ENCODE measurements around the gene GLOD4.
"Not testable (repeated sequence)": the region's sequence is repeated elsewhere in the genome, so short reads cannot be mapped to it uniquely, and the experiment has no call there.

GLOD4 gene

GRCh38 chr17:795276-795675, 13.2 kb upstream of the GLOD4 start:
- H3K9me3 ChIP-seq (ENCODE audit: control insufficient read depth in 5 of 5, low read length in 5 of 5), result no peaks in the 10 kb centered on the region
- peaks cover 0 to 23% (median 18%) of the 10 kb centered on the region in 5 donors for H3K36me3 ChIP-seq (ENCODE audit: control insufficient read depth in 5 of 5, insufficient read depth in 5 of 5, low read length in 5 of 5)
- peaks cover 6 to 37% (median 12%) of the 10 kb centered on the region in 5 donors for H3K4me1 ChIP-seq (ENCODE audit: control insufficient read depth in 5 of 5, insufficient read depth in 5 of 5, low read length in 5 of 5)
- H3K4me3 ChIP-seq (ENCODE audit: low read depth in 1 of 5, low read length in 5 of 5), result peak overlapping the region; percentile 33 to 61 (median 49)
- H3K27me3 ChIP-seq (ENCODE audit: control insufficient read depth in 5 of 5, insufficient read depth in 4 of 5, low read length in 5 of 5), result peaks cover 0 to 8% (median 0%) of the 10 kb centered on the region in 5 donors
- H3K27ac ChIP-seq (ENCODE audit: low read depth, low read length), result no peak overlapping the region
- peak overlapping the region in 2 of 5 donors; percentile 6 to 63 for H3K9ac ChIP-seq (ENCODE audit: low read length in 5 of 5)

GRCh38 chr17:794876-795275, 12.8 kb upstream of the GLOD4 start:
- Histone ChIP-seq H3K4me3 (ENCODE audit: low read depth in 1 of 5, low read length in 5 of 5) (peak overlapping the region; percentile 33 to 61 (median 49)), H3K4me1 (ENCODE audit: control insufficient read depth in 5 of 5, insufficient read depth in 5 of 5, low read length in 5 of 5) (peaks cover 4 to 37% (median 12%) of the 10 kb centered on the region in 5 donors), H3K9ac (ENCODE audit: low read length in 5 of 5) (peak overlapping the region in 2 of 5 donors; percentile 6 to 63), H3K27me3 (ENCODE audit: control insufficient read depth in 5 of 5, insufficient read depth in 4 of 5, low read length in 5 of 5) (peaks cover 0 to 8% (median 0%) of the 10 kb centered on the region in 5 donors), H3K9me3 (ENCODE audit: control insufficient read depth in 5 of 5, low read length in 5 of 5) (no peaks in the 10 kb centered on the region), H3K27ac (ENCODE audit: low read depth, low read length) (no peak overlapping the region), H3K36me3 (ENCODE audit: control insufficient read depth in 5 of 5, insufficient read depth in 5 of 5, low read length in 5 of 5) (peaks cover 0 to 27% (median 22%) of the 10 kb centered on the region in 5 donors)

- Histone ChIP-seq H3K27ac (ENCODE audit: low read depth, low read length) (no peak overlapping the region), H3K9me3 (ENCODE audit: control insufficient read depth in 5 of 5, low read length in 5 of 5) (no peaks in the 10 kb centered on the region), H3K36me3 (ENCODE audit: control insufficient read depth in 5 of 5, insufficient read depth in 5 of 5, low read length in 5 of 5) (peaks cover 0 to 52% (median 44%) of the 10 kb centered on the region in 5 donors), H3K4me3 (ENCODE audit: low read depth in 1 of 5, low read length in 5 of 5) (no peak overlapping the region), H3K9ac (ENCODE audit: low read length in 5 of 5) (no peak overlapping the region), H3K4me1 (ENCODE audit: control insufficient read depth in 5 of 5, insufficient read depth in 5 of 5, low read length in 5 of 5) (peaks cover 4 to 29% (median 12%) of the 10 kb centered on the region in 5 donors), H3K27me3 (ENCODE audit: control insufficient read depth in 5 of 5, insufficient read depth in 4 of 5, low read length in 5 of 5) (peaks cover 0 to 4% (median 0%) of the 10 kb centered on the region in 5 donors)
Measured at GRCh38 chr17:792277-792676, 10.2 kb upstream of the GLOD4 start.

GRCh38 chr17:791829-792228, 9.7 kb upstream of the GLOD4 start:
- peaks cover 4 to 25% (median 12%) of the 10 kb centered on the region in 5 donors for H3K4me1 ChIP-seq (ENCODE audit: control insufficient read depth in 5 of 5, insufficient read depth in 5 of 5, low read length in 5 of 5)
- H3K36me3 ChIP-seq (ENCODE audit: control insufficient read depth in 5 of 5, insufficient read depth in 5 of 5, low read length in 5 of 5), result peaks cover 0 to 55% (median 44%) of the 10 kb centered on the region in 5 donors
- no peaks in the 10 kb centered on the region for H3K27me3 ChIP-seq (ENCODE audit: control insufficient read depth in 5 of 5, insufficient read depth in 4 of 5, low read length in 5 of 5)
- no peak overlapping the region for H3K27ac ChIP-seq (ENCODE audit: low read depth, low read length)
- H3K9me3 ChIP-seq (ENCODE audit: control insufficient read depth in 5 of 5, low read length in 5 of 5), result no peaks in the 10 kb centered on the region
- H3K4me3 ChIP-seq (ENCODE audit: low read depth in 1 of 5, low read length in 5 of 5), result no peak overlapping the region
- H3K9ac ChIP-seq (ENCODE audit: low read length in 5 of 5), result no peak overlapping the region

- not testable (repeated sequence) for H3K27me3 ChIP-seq (ENCODE audit: control insufficient read depth in 5 of 5, insufficient read depth in 4 of 5, low read length in 5 of 5); H3K9ac ChIP-seq (ENCODE audit: low read length in 5 of 5); H3K27ac ChIP-seq (ENCODE audit: low read depth, low read length); H3K9me3 ChIP-seq (ENCODE audit: control insufficient read depth in 5 of 5, low read length in 5 of 5); H3K4me3 ChIP-seq (ENCODE audit: low read depth in 1 of 5, low read length in 5 of 5)
- Histone ChIP-seq H3K4me1 (ENCODE audit: control insufficient read depth in 5 of 5, insufficient read depth in 5 of 5, low read length in 5 of 5) (peaks cover 4 to 16% (median 12%) of the 10 kb centered on the region in 5 donors), H3K36me3 (ENCODE audit: control insufficient read depth in 5 of 5, insufficient read depth in 5 of 5, low read length in 5 of 5) (peaks cover 0 to 58% (median 44%) of the 10 kb centered on the region in 5 donors)
Measured at GRCh38 chr17:790874-791247, 8.8 kb upstream of the GLOD4 start.

- H3K9me3 ChIP-seq (ENCODE audit: control insufficient read depth in 5 of 5, low read length in 5 of 5); H3K4me3 ChIP-seq (ENCODE audit: low read depth in 1 of 5, low read length in 5 of 5); H3K4me1 ChIP-seq (ENCODE audit: control insufficient read depth in 5 of 5, insufficient read depth in 5 of 5, low read length in 5 of 5); H3K27ac ChIP-seq (ENCODE audit: low read depth, low read length); H3K9ac ChIP-seq (ENCODE audit: low read length in 5 of 5); H3K27me3 ChIP-seq (ENCODE audit: control insufficient read depth in 5 of 5, insufficient read depth in 4 of 5, low read length in 5 of 5): not testable (repeated sequence)
- H3K36me3 ChIP-seq (ENCODE audit: control insufficient read depth in 5 of 5, insufficient read depth in 5 of 5, low read length in 5 of 5), result peaks cover 0 to 58% (median 44%) of the 10 kb centered on the region in 5 donors
Measured at GRCh38 chr17:789931-790873, 8.1 kb upstream of the GLOD4 start.

- H3K36me3 ChIP-seq (ENCODE audit: control insufficient read depth in 5 of 5, insufficient read depth in 5 of 5, low read length in 5 of 5), result peaks cover 0 to 63% (median 50%) of the 10 kb centered on the region in 5 donors
- H3K27me3 ChIP-seq (ENCODE audit: control insufficient read depth in 5 of 5, insufficient read depth in 4 of 5, low read length in 5 of 5), result no peaks in the 10 kb centered on the region
- no peaks in the 10 kb centered on the region for H3K9me3 ChIP-seq (ENCODE audit: control insufficient read depth in 5 of 5, low read length in 5 of 5)
- no peak overlapping the region for H3K4me3 ChIP-seq (ENCODE audit: low read depth in 1 of 5, low read length in 5 of 5)
- no peak overlapping the region for H3K9ac ChIP-seq (ENCODE audit: low read length in 5 of 5)
- H3K27ac ChIP-seq (ENCODE audit: low read depth, low read length), result no peak overlapping the region
- peaks cover 0 to under 1% (median 0%) of the 10 kb centered on the region in 5 donors for H3K4me1 ChIP-seq (ENCODE audit: control insufficient read depth in 5 of 5, insufficient read depth in 5 of 5, low read length in 5 of 5)
Measured at GRCh38 chr17:789160-789840, 7.2 kb upstream of the GLOD4 start.

GRCh38 chr17:788551-788950, 6.5 kb upstream of the GLOD4 start:
- no peak overlapping the region for H3K9ac ChIP-seq (ENCODE audit: low read length in 5 of 5)
- no peak overlapping the region for H3K4me3 ChIP-seq (ENCODE audit: low read depth in 1 of 5, low read length in 5 of 5)
- H3K27ac ChIP-seq (ENCODE audit: low read depth, low read length), result no peak overlapping the region
- peaks cover 0 to 67% (median 51%) of the 10 kb centered on the region in 5 donors for H3K36me3 ChIP-seq (ENCODE audit: control insufficient read depth in 5 of 5, insufficient read depth in 5 of 5, low read length in 5 of 5)
- peaks cover 0 to 4% (median under 1%) of the 10 kb centered on the region in 5 donors for H3K4me1 ChIP-seq (ENCODE audit: control insufficient read depth in 5 of 5, insufficient read depth in 5 of 5, low read length in 5 of 5)
- H3K9me3 ChIP-seq (ENCODE audit: control insufficient read depth in 5 of 5, low read length in 5 of 5), result no peaks in the 10 kb centered on the region
- H3K27me3 ChIP-seq (ENCODE audit: control insufficient read depth in 5 of 5, insufficient read depth in 4 of 5, low read length in 5 of 5), result no peaks in the 10 kb centered on the region

GRCh38 chr17:787641-788221, 5.7 kb upstream of the GLOD4 start:
- Histone ChIP-seq H3K36me3 (ENCODE audit: control insufficient read depth in 5 of 5, insufficient read depth in 5 of 5, low read length in 5 of 5) (peaks cover 0 to 65% (median 50%) of the 10 kb centered on the region in 5 donors), H3K4me1 (ENCODE audit: control insufficient read depth in 5 of 5, insufficient read depth in 5 of 5, low read length in 5 of 5) (peaks cover 3 to 12% (median 9%) of the 10 kb centered on the region in 5 donors), H3K4me3 (ENCODE audit: low read depth in 1 of 5, low read length in 5 of 5) (no peak overlapping the region), H3K9ac (ENCODE audit: low read length in 5 of 5) (no peak overlapping the region), H3K27me3 (ENCODE audit: control insufficient read depth in 5 of 5, insufficient read depth in 4 of 5, low read length in 5 of 5) (no peaks in the 10 kb centered on the region), H3K27ac (ENCODE audit: low read depth, low read length) (no peak overlapping the region), H3K9me3 (ENCODE audit: control insufficient read depth in 5 of 5, low read length in 5 of 5) (no peaks in the 10 kb centered on the region)
